ENCODE measurements around the gene PARD3. TPM values are rescaled to one million over a fixed set of nuclear protein-coding genes. Genes with fewer than 3 reads are reported as not detected.

PARD3 gene
- total RNA-seq, 4 donors from 2014 or later: 42.6 to 63.6 (median 55.2) TPM

- TF ChIP-seq CTCF (IDR thresholded peaks at IDR 0.05) (no peak), POLR2A (IDR thresholded peaks at IDR 0.05) (no peak), EP300 (IDR thresholded peaks at IDR 0.05) (no peak)
- DNase-seq (ENCODE audit: low spot score in 2 of 2): no peak
- Histone ChIP-seq H3K9me3 (no peaks in the 10 kb centered on the region), H3K36me3 (peaks cover 0 to 19% (median 0%) of the 10 kb centered on the region in 3 donors), H3K27ac (no peak overlapping the region), H3K4me1 (peaks cover 0 to 4% (median 0%) of the 10 kb centered on the region in 4 donors), H3K4me3 (no peak overlapping the region), H3K27me3 (no peaks in the 10 kb centered on the region)
- WGBS, 2 donors: 61 to 85% methylated on average over 3 of the region's 3 CpGs
Measured at GRCh38 chr10:34313888-34314287, 501.2 kb downstream of the PARD3 start.

GRCh38 chr10:34313353-34313752 lies 501.7 kb downstream of the PARD3 start:
- no peak for DNase-seq (ENCODE audit: low spot score in 2 of 2)
- no peak for TF ChIP-seq CTCF (IDR thresholded peaks at IDR 0.05)
- no peak for TF ChIP-seq POLR2A (IDR thresholded peaks at IDR 0.05)
- TF ChIP-seq EP300 (IDR thresholded peaks at IDR 0.05): no peak
- Histone ChIP-seq H3K36me3 (peaks cover 0 to 24% (median 0%) of the 10 kb centered on the region in 3 donors), H3K27ac (no peak overlapping the region), H3K4me3 (no peak overlapping the region), H3K9me3 (no peaks in the 10 kb centered on the region), H3K27me3 (no peaks in the 10 kb centered on the region), H3K4me1 (peaks cover 0 to 4% (median 0%) of the 10 kb centered on the region in 4 donors)
- WGBS, 2 donors: 76 to 77% methylated on average over 1 of the region's 1 CpG

- Histone ChIP-seq H3K36me3 (peaks cover 0 to 29% (median 0%) of the 10 kb centered on the region in 3 donors), H3K27me3 (no peaks in the 10 kb centered on the region), H3K4me1 (peaks cover 0 to 2% (median 0%) of the 10 kb centered on the region in 4 donors), H3K4me3 (no peak overlapping the region), H3K9me3 (no peaks in the 10 kb centered on the region), H3K27ac (no peak overlapping the region)
- DNase-seq (ENCODE audit: low spot score in 2 of 2): no peak
- WGBS, 2 donors: 92 to 97% methylated on average over 3 of the region's 3 CpGs
- TF ChIP-seq CTCF (IDR thresholded peaks at IDR 0.05): no peak
- no peak for TF ChIP-seq EP300 (IDR thresholded peaks at IDR 0.05)
- TF ChIP-seq POLR2A (IDR thresholded peaks at IDR 0.05): no peak
Measured at GRCh38 chr10:34311679-34312078, 503.4 kb downstream of the PARD3 start.

GRCh38 chr10:34310234-34310633 lies 504.9 kb downstream of the PARD3 start:
- WGBS, 2 donors: 94 to 96% methylated on average over 4 of the region's 4 CpGs
- Histone ChIP-seq H3K27me3 (no peaks in the 10 kb centered on the region), H3K9me3 (no peaks in the 10 kb centered on the region), H3K4me1 (no peaks in the 10 kb centered on the region), H3K27ac (no peak overlapping the region), H3K4me3 (no peak overlapping the region), H3K36me3 (peaks cover 0 to 31% (median 0%) of the 10 kb centered on the region in 3 donors)
- no peak for DNase-seq (ENCODE audit: low spot score in 2 of 2)
- TF ChIP-seq POLR2A (IDR thresholded peaks at IDR 0.05) (no peak), CTCF (IDR thresholded peaks at IDR 0.05) (no peak), EP300 (IDR thresholded peaks at IDR 0.05) (no peak)

- Histone ChIP-seq H3K27me3 (no peaks in the 10 kb centered on the region), H3K4me1 (no peaks in the 10 kb centered on the region), H3K4me3 (no peak overlapping the region), H3K27ac (no peak overlapping the region), H3K9me3 (no peaks in the 10 kb centered on the region), H3K36me3 (peaks cover 0 to 21% (median 0%) of the 10 kb centered on the region in 3 donors)
- TF ChIP-seq POLR2A (IDR thresholded peaks at IDR 0.05): no peak
- no peak for TF ChIP-seq CTCF (IDR thresholded peaks at IDR 0.05)
- no peak for TF ChIP-seq EP300 (IDR thresholded peaks at IDR 0.05)
- no peak for DNase-seq (ENCODE audit: low spot score in 2 of 2)
- 74 to 88% methylated on average over 6 of the region's 6 CpGs for WGBS, 2 donors
Measured at GRCh38 chr10:34305189-34305588, 509.9 kb downstream of the PARD3 start.
